GM12878 (cell line): ENCODE measurements around the gene BBS12. TPM values are rescaled to one million over a fixed set of nuclear protein-coding genes. Genes with fewer than 3 reads are reported as not detected.

Experiments
- ATAC-seq: fragments of 200-7000 bp; cut with Tn5 transposase; 3 replicates; pipeline ENCODE4 v1.9.1; 2020; ENCODE audit warnings: mild to moderate bottlenecking, moderate library complexity
- BruUV-seq: library from RNA; stranded (reverse); fragments of 400-500 nt; replicated peaks from 2 replicates; lab custom pipeline; 2021; lab: Mats Ljungman, UMichigan
- CTCF ChIA-PET: fragments of 300-600 bp; sonication (Branson Sonifier 250); formaldehyde crosslinking; extraction: SDS; loops from one replicate; lab custom pipeline; 2021; ENCODE audit warnings: inconsistent platforms; lab: Yijun Ruan, JAX
- POLR2A ChIA-PET: fragments of 350-600 bp; formaldehyde crosslinking; extraction: SDS; loops from one replicate; lab custom pipeline; 2021; ENCODE audit warnings: inconsistent platforms; lab: Charles Lee
- RAD21 ChIA-PET: fragments of 300-600 bp; sonication (Branson Sonifier 250); formaldehyde crosslinking; loops from one replicate; lab custom pipeline; 2023; ENCODE audit warnings: antibody characterized with exemption; ENCODE audit not compliant: unreplicated experiment; lab: Charles Lee
- SMC1A ChIA-PET: fragments of 300-600 bp; sonication (Branson Sonifier 250); formaldehyde crosslinking; loops from one replicate; lab custom pipeline; 2023; ENCODE audit not compliant: unreplicated experiment, uncharacterized antibody; lab: Charles Lee
- DNase-seq: peaks from one replicate; pipeline ENCODE4 v3.0.0-alpha.2; 2011; ENCODE audit warnings: low read depth, low spot score
- FAIRE-seq: peaks from 3 replicates; lab custom pipeline; 2011; peaks lifted over from hg19 to GRCh38; lab: Jason Lieb, UNC
- H2AFZ ChIP-seq: 2 replicates; pipeline ENCODE4 v1.6.0; 2011; ENCODE audit warnings: low read depth, low read length, control low read depth; ENCODE audit not compliant: control insufficient read depth
- H3K27ac ChIP-seq: 2 replicates; pipeline ENCODE4 v1.5.1; 2011; ENCODE audit warnings: control low read depth; ENCODE audit not compliant: control insufficient read depth, insufficient read depth
- H3K27me3 ChIP-seq, 2 experiments: replicated peaks in 1 of 2; 2 replicates each; pipeline versions ENCODE4 v1.6.0 to v1.6.1; 2011; ENCODE audit warnings: low read length in 1 of 2; ENCODE audit not compliant: control insufficient read depth in 2 of 2, insufficient read depth in 2 of 2
- H3K36me3 ChIP-seq, 2 experiments: 2 replicates each; pipeline ENCODE4 v1.5.1; 2011; ENCODE audit warnings: low read length in 1 of 2; ENCODE audit not compliant: control insufficient read depth in 2 of 2, insufficient read depth in 2 of 2
- H3K4me1 ChIP-seq: 2 replicates; pipeline ENCODE4 v1.6.1; 2011; ENCODE audit warnings: mild to moderate bottlenecking, low read length, moderate library complexity, mixed read lengths; ENCODE audit not compliant: control insufficient read depth, insufficient read depth
- H3K4me2 ChIP-seq: 2 replicates; pipeline ENCODE4 v1.6.0; 2011; ENCODE audit warnings: control low read depth; ENCODE audit not compliant: control insufficient read depth, insufficient read depth
- H3K4me3 ChIP-seq: fragments of 200-600 bp; sonication (generic); 2 replicates; pipeline ENCODE4 v1.5.1; 2016
- H3K79me2 ChIP-seq: 2 replicates; pipeline ENCODE4 v1.6.0; 2011; ENCODE audit warnings: low read length; ENCODE audit not compliant: control insufficient read depth, insufficient read depth
- H3K9ac ChIP-seq: 2 replicates; pipeline ENCODE4 v1.8.0; 2011; ENCODE audit warnings: low read length, control low read depth, mixed read lengths; ENCODE audit not compliant: control insufficient read depth, insufficient read depth
- H3K9me3 ChIP-seq: replicated peaks from 3 replicates; pipeline ENCODE4 v1.5.1; 2011; ENCODE audit warnings: mild to moderate bottlenecking, low read length; ENCODE audit not compliant: control insufficient read depth, insufficient read depth
- H4K20me1 ChIP-seq: 2 replicates; pipeline ENCODE4 v1.6.0; 2011; ENCODE audit not compliant: control insufficient read depth, insufficient read depth
- BCL11A ChIP-seq: IDR thresholded peaks from 2 replicates; pipeline ENCODE4 v1.6.1; 2011; ENCODE audit warnings: low read depth, low read length
- FOS ChIP-seq: IDR thresholded peaks from 3 replicates; pipeline ENCODE4 v1.6.1; 2011; ENCODE audit warnings: borderline replicate concordance; ENCODE audit not compliant: insufficient read length; ENCODE audit errors: extremely low read depth
- HSF1 ChIP-seq: fragments of 150-350 bp; IDR thresholded peaks from 2 replicates; pipeline ENCODE4 v1.6.1; 2014; ENCODE audit warnings: mild to moderate bottlenecking, low read depth, low read length
- KDM1A ChIP-seq: fragments of 200-600 bp; sonication (generic); IDR thresholded peaks from 2 replicates; pipeline ENCODE4 v1.6.1; 2016; ENCODE audit warnings: borderline replicate concordance
- KLF5 ChIP-seq: fragments of 450-650 bp; IDR thresholded peaks from 2 replicates; pipeline ENCODE4 v1.6.1; 2014; ENCODE audit warnings: mild to moderate bottlenecking; ENCODE audit not compliant: partially characterized antibody
- NR2F1 ChIP-seq: fragments of 450-650 bp; conservative IDR thresholded peaks from 2 replicates; pipeline ENCODE4 v1.6.1; 2017; ENCODE audit warnings: mild to moderate bottlenecking
- POLR2A ChIP-seq: IDR thresholded peaks from 2 replicates; pipeline ENCODE4 v1.6.1; 2011; ENCODE audit warnings: low read depth, mild to moderate bottlenecking, low read length
- SMC3 ChIP-seq: IDR thresholded peaks from 2 replicates; pipeline ENCODE4 v1.6.1; 2011; ENCODE audit warnings: low read length, improper control_type of control experiment, borderline replicate concordance
- SRF ChIP-seq, 2 experiments: IDR thresholded peaks; 2 replicates each; pipeline ENCODE4 v1.6.1; 2011; ENCODE audit warnings: low read depth in 2 of 2, low read length in 2 of 2, mild to moderate bottlenecking in 1 of 2, moderate library complexity in 1 of 2
- SUPT20H ChIP-seq: IDR thresholded peaks from 2 replicates; pipeline ENCODE4 v1.6.1; 2011; ENCODE audit warnings: low read depth, mild to moderate bottlenecking, low read length, moderate library complexity, borderline replicate concordance; ENCODE audit not compliant: control insufficient read depth
- WGBS: methylation state at CpG from one replicate; pipeline ENCODE4 v1.1.6; 2016; ENCODE audit warnings: low lambda C conversion rate; ENCODE audit not compliant: insufficient replicate concordance, insufficient coverage; ENCODE audit errors: missing lambda C conversion rate; 5-methylcytosine and 5-hydroxymethylcytosine counted together
- in situ Hi-C: fragments of 300-500 bp; cut with MboI; formaldehyde crosslinking; loops from 9 replicates; pipeline ENCODE4 v1.14.3; 2018; ENCODE audit warnings: mixed read lengths
- intact Hi-C: fragments of 100-400 bp; cut with micrococcal nuclease; formaldehyde crosslinking; loops from one replicate; pipeline ENCODE4 v1.14.2; 2022; ENCODE audit not compliant: unreplicated experiment
- polyA plus RNA-seq, 11 experiments: library from polyadenylated mRNA; depleted of rRNA in 4 of 11; unstranded in 6 of 11; stranded (reverse) in 5 of 11; fragments of >200 nt; fragmentation: Nextera tagmentation in 4 of 11; fragmentation: Illumina TruSeq in 1 of 11; extraction: Ambion mirVana in 4 of 11; extraction: Trizol in 1 of 11; gene quantifications; 1 replicate in 1 of 11; 2 replicates in 10 of 11; pipeline versions ENCODE4 v1.2.1 to v1.2.3, GENCODE V29; 2011 to 2016; ENCODE audit warnings: inconsistent platforms in 2 of 11, missing spikeins in 2 of 11, low read depth in 1 of 11
- total RNA-seq, 4 experiments: library from RNA; depleted of rRNA in 3 of 4; stranded (reverse); fragments of >200 nt in 3 of 4; fragmentation: Illumina TruSeq in 1 of 4; extraction: Trizol in 1 of 4; gene quantifications; 2 replicates each; pipeline versions ENCODE4 v1.2.1 to v1.2.3, GENCODE V29; 2013 to 2021

The BBS12 gene
- total and polyA plus RNA-seq, 10 of the 15 experiments (the other 5 are each of a cell fraction or from before 2014, with no cell fraction given): 0.15 to 0.63 (median 0.42) TPM

- SMC1A ChIA-PET: no interaction called here
- H3K27me3 ChIP-seq: no peaks in the 10 kb centered on the region
- no peak overlapping the region; the same call in 1 of the 2 replicates for H3K9ac ChIP-seq
- no peaks in the 10 kb centered on the region for H3K79me2 ChIP-seq
- no peaks in the 10 kb centered on the region for H4K20me1 ChIP-seq
- RAD21 ChIA-PET: no interaction called here
- in situ Hi-C loops: no loop called here
- POLR2A ChIA-PET: interaction anchor here (0.6 to 1.3 kb wide), 2 partner anchors 12 to 39 kb away, joined by 4 to 5 read pairs; no protein-coding TSS in a partner anchor
- no peak for DNase-seq
- TF ChIP-seq SUPT20H: no peak
- TF ChIP-seq POLR2A: no peak
- TF ChIP-seq SRF (IDR thresholded peaks at IDR 0.05; ENCODE audit: low read depth in 2 of 2, low read length in 2 of 2): no peak
- no peak for TF ChIP-seq FOS
- TF ChIP-seq BCL11A: no peak
- no peak for TF ChIP-seq SMC3
- no peak for TF ChIP-seq HSF1
- no peak for TF ChIP-seq NR2F1
- TF ChIP-seq KLF5: no peak
- no peak for TF ChIP-seq KDM1A
- H3K27ac ChIP-seq: no peak overlapping the region
- H3K9me3 ChIP-seq: no peaks in the 10 kb centered on the region
- CTCF ChIA-PET: interaction anchor here (1.7 to 4.9 kb wide), 3 partner anchors 16 to 181 kb away, joined by 3 to 33 read pairs (median 26); no protein-coding TSS in a partner anchor
- BruUV-seq: no TSS peak
- H3K4me2 ChIP-seq: peak overlapping the region; percentile 82
- no peak for ATAC-seq
- no peaks in the 10 kb centered on the region for H3K36me3 ChIP-seq
- no peak overlapping the region for H3K4me3 ChIP-seq
- peak overlapping the region; percentile 93 for H2AFZ ChIP-seq
- 96% methylated on average over 1 of the region's 1 CpG for WGBS
- FAIRE-seq: no peak
- no peaks in the 10 kb centered on the region for H3K4me1 ChIP-seq
- intact Hi-C loops: no loop called here
Measured at GRCh38 chr4:122733787-122734120, 1.2 kb downstream of the BBS12 start.
